GM13976 (cell line): Measurements from ENCODE around the gene RAB11A.

Source experiments
- DNase-seq: peaks from one replicate; pipeline ENCODE4 v3.0.0; 2012; ENCODE audit warnings: low spot score
- in situ Hi-C: fragments of 300-500 bp; cut with MboI; formaldehyde crosslinking; loops from one replicate; pipeline ENCODE4 v1.12.0; 2022; ENCODE audit warnings: low sequenced_read_pairs, mixed read lengths, inconsistent platforms; ENCODE audit not compliant: unreplicated experiment
- TF ChIP-seq, protein P1 (sequence below): IDR thresholded peaks from 2 replicates; pipeline ENCODE4 v1.5.1; 2012; ENCODE audit warnings: borderline replicate concordance, mild to moderate bottlenecking; ENCODE audit not compliant: insufficient read depth; ENCODE audit errors: extremely low read depth, missing control alignments, control extremely low read depth

The RAB11A gene

DNA sequence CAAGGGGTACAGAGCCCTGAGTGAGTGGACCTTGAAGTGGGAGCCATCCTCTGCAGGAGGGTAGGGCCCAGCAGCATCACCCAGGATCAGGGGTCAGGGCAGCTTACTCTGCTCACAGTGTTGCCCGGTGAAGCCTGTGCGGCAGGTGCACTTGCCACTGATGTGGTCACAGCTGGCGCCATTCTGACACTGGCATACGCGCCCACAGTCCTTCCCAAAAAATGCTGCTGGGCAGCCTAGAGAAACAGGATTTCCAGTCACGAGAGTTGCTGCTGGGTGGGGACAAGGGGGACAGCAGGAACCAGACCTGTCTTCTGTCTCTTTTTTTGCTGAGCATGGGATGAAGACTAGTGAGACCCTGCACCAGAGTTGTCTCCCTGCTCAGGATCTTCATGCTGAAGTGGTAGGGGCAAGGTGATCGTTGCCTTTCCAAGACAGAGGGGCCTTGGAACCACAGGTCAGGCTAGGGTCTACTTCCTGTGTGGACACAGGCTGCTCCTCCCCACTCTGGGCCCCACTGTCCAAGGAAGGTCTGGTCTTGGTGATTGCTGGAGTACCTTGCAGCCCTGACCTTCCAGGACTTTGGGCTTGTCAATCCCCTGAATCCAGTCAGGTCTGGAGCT, 46.9 kb downstream of the RAB11A start:
- TF ChIP-seq, protein P1, sequence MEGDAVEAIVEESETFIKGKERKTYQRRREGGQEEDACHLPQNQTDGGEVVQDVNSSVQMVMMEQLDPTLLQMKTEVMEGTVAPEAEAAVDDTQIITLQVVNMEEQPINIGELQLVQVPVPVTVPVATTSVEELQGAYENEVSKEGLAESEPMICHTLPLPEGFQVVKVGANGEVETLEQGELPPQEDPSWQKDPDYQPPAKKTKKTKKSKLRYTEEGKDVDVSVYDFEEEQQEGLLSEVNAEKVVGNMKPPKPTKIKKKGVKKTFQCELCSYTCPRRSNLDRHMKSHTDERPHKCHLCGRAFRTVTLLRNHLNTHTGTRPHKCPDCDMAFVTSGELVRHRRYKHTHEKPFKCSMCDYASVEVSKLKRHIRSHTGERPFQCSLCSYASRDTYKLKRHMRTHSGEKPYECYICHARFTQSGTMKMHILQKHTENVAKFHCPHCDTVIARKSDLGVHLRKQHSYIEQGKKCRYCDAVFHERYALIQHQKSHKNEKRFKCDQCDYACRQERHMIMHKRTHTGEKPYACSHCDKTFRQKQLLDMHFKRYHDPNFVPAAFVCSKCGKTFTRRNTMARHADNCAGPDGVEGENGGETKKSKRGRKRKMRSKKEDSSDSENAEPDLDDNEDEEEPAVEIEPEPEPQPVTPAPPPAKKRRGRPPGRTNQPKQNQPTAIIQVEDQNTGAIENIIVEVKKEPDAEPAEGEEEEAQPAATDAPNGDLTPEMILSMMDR, result no peak
- DNase-seq, result no peak
- in situ Hi-C loops, result no loop called here

DNA sequence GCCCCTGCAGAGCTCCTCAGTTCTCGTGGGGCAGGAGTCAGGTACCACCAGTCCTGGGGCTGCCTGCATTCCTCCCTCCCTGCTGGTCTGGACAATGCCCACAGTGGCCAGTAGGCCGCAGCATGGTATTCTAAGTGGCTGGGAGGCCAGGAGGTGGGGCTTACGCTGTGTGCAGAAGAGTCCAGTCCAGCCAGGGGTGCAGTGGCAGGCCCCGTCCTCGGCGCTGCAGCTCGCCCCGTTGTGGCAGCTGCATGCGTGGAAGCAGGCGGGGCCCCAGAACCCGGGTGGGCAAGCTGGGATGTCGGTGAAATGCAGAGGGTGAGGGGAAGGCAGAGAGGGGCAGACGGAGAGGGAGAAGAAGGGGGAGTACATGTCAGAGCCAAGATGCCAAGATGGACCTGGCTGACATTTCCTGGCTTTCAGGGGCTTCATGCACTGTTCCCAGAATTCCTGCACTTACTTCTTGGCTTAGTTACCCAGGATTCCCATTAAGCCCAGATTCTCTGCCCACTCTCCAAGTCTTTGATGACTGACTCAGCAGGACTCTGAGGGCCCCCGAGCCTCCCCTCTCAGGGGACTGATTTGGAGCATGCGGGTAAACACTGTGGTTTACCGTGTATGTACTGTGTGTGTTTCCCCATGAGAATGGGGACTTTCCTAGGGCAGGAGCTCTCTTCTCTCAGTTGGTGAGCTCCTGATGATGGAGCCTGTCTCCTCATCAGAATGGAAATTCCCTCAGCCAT, 47.5 kb downstream of the RAB11A start:
- TF ChIP-seq, protein P1, result peak; percentile 92
- in situ Hi-C loops, result no loop called here
- peak; percentile 87 for DNase-seq

DNA sequence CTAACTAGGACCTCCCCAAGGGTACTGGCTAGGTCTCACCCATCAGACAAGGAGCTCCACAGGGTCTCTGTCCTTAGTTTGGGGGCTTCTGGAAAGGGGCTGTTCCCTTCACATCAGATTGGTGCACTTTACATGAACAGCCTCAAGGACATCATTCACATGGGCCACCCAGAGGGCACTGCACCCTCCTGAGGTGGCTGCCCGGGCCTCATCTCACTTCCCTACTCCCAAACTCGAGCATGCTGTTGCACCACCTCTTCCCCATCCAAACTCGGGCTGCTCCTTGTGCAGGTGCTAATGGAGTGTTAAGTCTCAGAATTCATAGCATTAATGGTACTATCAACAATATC, 48.1 kb downstream of the RAB11A start:
- in situ Hi-C loops, result no loop called here

DNA sequence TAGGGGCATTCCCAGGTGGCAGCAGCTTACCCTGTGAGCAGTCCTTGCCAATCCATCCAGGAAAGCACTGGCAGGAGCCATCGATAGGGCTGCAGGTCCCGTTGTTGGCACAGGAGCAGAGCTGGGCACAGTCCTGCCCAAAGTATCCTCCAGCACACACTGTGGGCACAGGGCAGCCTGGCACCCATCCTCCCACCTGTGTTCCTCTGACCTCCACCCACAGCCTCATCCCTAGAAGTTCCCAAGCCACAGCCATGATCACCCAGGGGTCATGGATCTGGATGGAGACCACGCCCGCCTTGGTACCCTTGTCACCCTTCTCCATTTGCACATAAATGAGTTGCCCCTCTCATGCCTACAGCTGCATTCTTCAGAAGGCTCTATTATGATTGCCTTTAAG, 48.6 kb downstream of the RAB11A start:
- no peak for DNase-seq
- in situ Hi-C loops, result no loop called here
- TF ChIP-seq, protein P1, result no peak

More for the DNA sequence above, 48.1 kb downstream of the RAB11A start:
- DNase-seq, result no peak
- TF ChIP-seq, protein P1, result no peak

DNA sequence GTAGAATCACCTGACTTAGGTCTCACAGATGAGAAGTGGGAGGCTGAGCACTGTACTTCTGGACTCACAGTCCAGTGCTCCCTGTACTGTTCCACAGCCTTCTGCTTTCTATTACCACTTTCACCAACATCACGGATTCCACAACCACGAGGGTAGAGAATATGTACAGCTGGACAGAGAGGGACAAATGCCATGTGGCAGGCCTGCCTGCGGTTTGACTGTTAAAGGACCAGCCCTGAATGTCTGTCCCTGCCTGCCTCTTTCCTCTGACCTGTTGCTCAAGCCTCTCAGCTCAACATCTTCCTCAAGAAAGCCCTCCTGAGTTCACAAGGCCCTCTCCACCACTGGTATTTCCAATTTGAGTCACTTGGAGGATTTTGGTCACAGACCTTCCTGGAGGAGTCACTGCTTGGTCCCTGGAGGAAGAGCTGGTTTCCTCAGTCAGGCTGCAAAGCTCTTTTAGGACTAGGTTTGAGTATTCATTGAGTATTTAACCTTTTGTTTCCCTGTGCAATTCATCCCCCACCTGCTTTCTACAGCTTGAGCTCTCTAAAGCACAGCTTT, 49.1 kb downstream of the RAB11A start:
- DNase-seq, result no peak
- TF ChIP-seq, protein P1, result no peak

DNA sequence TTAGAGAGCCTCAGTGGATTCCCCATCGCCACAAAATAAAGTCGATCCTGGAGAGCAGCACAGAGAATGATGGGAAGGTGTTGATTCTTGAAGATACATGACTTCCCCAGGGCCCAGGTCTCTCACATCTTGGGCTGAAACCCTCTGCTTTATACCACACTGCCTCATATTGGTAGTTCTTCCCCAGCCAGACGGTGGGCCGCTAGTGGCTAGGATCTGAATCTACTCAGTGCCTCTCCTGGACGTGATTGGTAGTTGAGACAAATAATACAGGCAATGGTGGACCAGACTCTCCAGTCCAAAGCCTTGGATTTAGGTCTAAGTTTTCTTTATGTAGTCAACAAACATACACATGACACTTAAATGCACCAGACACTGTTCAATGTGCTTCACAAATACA, 49.7 kb downstream of the RAB11A start:
- no peak for DNase-seq
- TF ChIP-seq, protein P1, result no peak
- in situ Hi-C loops, result no loop called here

More for the DNA sequence above, 49.1 kb downstream of the RAB11A start:
- in situ Hi-C loops, result no loop called here
